OCI-LY7 (cell line): ENCODE measurements around the gene RAB3C. TPM values are rescaled to one million over a fixed set of nuclear protein-coding genes. Genes with fewer than 3 reads are reported as not detected.

Experiments used
- BruUV-seq: library from RNA; stranded (reverse); fragments of 400-500 nt; replicated peaks from 2 replicates; lab custom pipeline; 2021; lab: Mats Ljungman, UMichigan
- CTCF ChIA-PET: fragments of 300-600 bp; sonication (Branson Sonifier 250); formaldehyde crosslinking; loops from one replicate; lab custom pipeline; 2022; ENCODE audit warnings: antibody characterized with exemption; ENCODE audit not compliant: unreplicated experiment; lab: Charles Lee
- POLR2A ChIA-PET: fragments of 300-600 bp; sonication (Branson Sonifier 250); formaldehyde crosslinking; loops from one replicate; lab custom pipeline; 2022; ENCODE audit warnings: antibody characterized with exemption; lab: Charles Lee
- DNase-seq: peaks from one replicate; pipeline ENCODE4 v3.0.0-alpha.2; 2015; ENCODE audit warnings: low spot score
- H2AFZ ChIP-seq: fragments of 200-600 bp; sonication (generic), shearing (Covaris generic); 2 replicates; pipeline ENCODE4 v1.6.1; 2014; ENCODE audit warnings: mild to moderate bottlenecking, antibody characterized with exemption, low read length, moderate library complexity
- H3K27ac ChIP-seq: fragments of 200-600 bp; sonication (generic); 2 replicates; pipeline ENCODE4 v1.5.1; 2014; ENCODE audit warnings: mixed run types, low read depth, mild to moderate bottlenecking, moderate library complexity, low read length, inconsistent platforms; ENCODE audit not compliant: poor library complexity, severe bottlenecking
- H3K36me3 ChIP-seq: fragments of 200-600 bp; sonication (generic); 2 replicates; pipeline ENCODE4 v1.6.1; 2014; ENCODE audit warnings: mild to moderate bottlenecking, antibody characterized with exemption, low read length, moderate library complexity, mixed read lengths; ENCODE audit not compliant: insufficient read depth
- H3K4me1 ChIP-seq: fragments of 200-600 bp; sonication (generic); 2 replicates; pipeline ENCODE4 v1.5.1; 2014; ENCODE audit warnings: mild to moderate bottlenecking, low read length; ENCODE audit not compliant: insufficient read depth, poor library complexity, severe bottlenecking
- H3K4me2 ChIP-seq: fragments of 200-600 bp; sonication (generic); 2 replicates; pipeline ENCODE4 v1.6.1; 2014; ENCODE audit warnings: mild to moderate bottlenecking, low read length
- H3K4me3 ChIP-seq: fragments of 200-600 bp; sonication (generic); 2 replicates; pipeline ENCODE4 v1.5.1; 2014; ENCODE audit warnings: mild to moderate bottlenecking, low read depth, low read length; ENCODE audit not compliant: poor library complexity, severe bottlenecking
- H3K79me2 ChIP-seq: fragments of 200-600 bp; sonication (generic); 2 replicates; pipeline ENCODE4 v1.6.1; 2016; ENCODE audit warnings: low read depth, mild to moderate bottlenecking, low read length, moderate library complexity, mixed read lengths; ENCODE audit not compliant: insufficient read depth
- H3K9me2 ChIP-seq: fragments of 200-600 bp; sonication (generic); 2 replicates; pipeline ENCODE4 v1.6.1; 2016; ENCODE audit warnings: mild to moderate bottlenecking, low read length, mixed read lengths; ENCODE audit not compliant: insufficient read depth
- H3K9me3 ChIP-seq: fragments of 200-600 bp; sonication (generic); 2 replicates; pipeline ENCODE4 v1.6.1; 2014; ENCODE audit warnings: mild to moderate bottlenecking, mixed run types, low read length, mixed read lengths
- H4K20me1 ChIP-seq: fragments of 200-600 bp; sonication (generic); 2 replicates; pipeline ENCODE4 v1.6.1; 2014; ENCODE audit warnings: mild to moderate bottlenecking, antibody characterized with exemption, low read length, moderate library complexity, mixed read lengths; ENCODE audit not compliant: insufficient read depth
- EZH2phosphoT487 ChIP-seq: fragments of 200-600 bp; sonication (generic); IDR thresholded peaks from 2 replicates; pipeline ENCODE4 v1.6.1; 2018; ENCODE audit warnings: low read depth, borderline replicate concordance, mild to moderate bottlenecking, mixed run types, antibody characterized with exemption, low read length, moderate library complexity, mixed read lengths
- intact Hi-C: fragments of 100-400 bp; cut with micrococcal nuclease; formaldehyde crosslinking; loops from one replicate; pipeline ENCODE4 v1.10.0; 2022; ENCODE audit not compliant: unreplicated experiment
- total RNA-seq, 2 experiments: library from RNA; depleted of rRNA in 1 of 2; stranded (reverse); fragments of >200 nt in 1 of 2; shearing (Covaris generic) in 1 of 2; gene quantifications; 2 replicates each; pipeline ENCODE4 v1.2.3, GENCODE V29; 2014 to 2022
- TF ChIP-seq, protein P1 (sequence below): fragments of 200-600 bp; sonication (generic); conservative IDR thresholded peaks from 2 replicates; pipeline ENCODE4 v1.5.1; 2014; ENCODE audit warnings: mild to moderate bottlenecking, antibody characterized with exemption, low read length, moderate library complexity, mixed read lengths

The RAB3C gene
- total RNA-seq, 2 experiments from 2014 or later, result not detected

DNA sequence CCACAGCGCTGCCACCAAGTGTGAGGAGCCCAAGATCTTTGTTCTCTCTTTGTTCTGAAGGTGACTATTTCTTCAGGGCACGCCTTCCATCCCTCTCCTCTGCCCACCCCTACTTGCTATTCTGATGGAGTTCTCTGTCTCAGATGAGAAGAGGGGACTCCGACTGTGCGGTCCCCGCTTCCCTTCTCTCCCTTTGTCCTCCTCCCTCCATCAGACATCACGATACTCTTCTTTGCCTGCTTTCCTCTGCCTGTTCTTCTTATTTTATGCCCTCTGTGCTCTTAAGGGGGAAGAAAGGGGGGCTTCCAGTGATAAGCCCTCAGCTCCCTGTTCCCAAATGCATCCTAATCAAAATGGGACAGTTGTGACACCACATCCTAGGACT is 307.8 kb downstream of the RAB3C start:
- intact Hi-C loops, result loop anchor here (5.0 kb wide), 2 partner anchors 282 to 297 kb away; no protein-coding TSS in a partner anchor
- Histone ChIP-seq H2AFZ (no peak overlapping the region), H3K4me2 (no peak overlapping the region), H3K79me2 (no peaks in the 10 kb centered on the region), H3K4me1 (no peaks in the 10 kb centered on the region), H4K20me1 (no peaks in the 10 kb centered on the region), H3K27ac (no peak overlapping the region), H3K36me3 (no peaks in the 10 kb centered on the region), H3K4me3 (no peak overlapping the region), H3K9me3 (no peaks in the 10 kb centered on the region), H3K9me2 (no peaks in the 10 kb centered on the region)
- CTCF ChIA-PET, result no interaction called here
- BruUV-seq, result no TSS peak
- POLR2A ChIA-PET, result no interaction called here
- DNase-seq, result no peak
- no peak for TF ChIP-seq EZH2phosphoT487
- TF ChIP-seq, protein P1, sequence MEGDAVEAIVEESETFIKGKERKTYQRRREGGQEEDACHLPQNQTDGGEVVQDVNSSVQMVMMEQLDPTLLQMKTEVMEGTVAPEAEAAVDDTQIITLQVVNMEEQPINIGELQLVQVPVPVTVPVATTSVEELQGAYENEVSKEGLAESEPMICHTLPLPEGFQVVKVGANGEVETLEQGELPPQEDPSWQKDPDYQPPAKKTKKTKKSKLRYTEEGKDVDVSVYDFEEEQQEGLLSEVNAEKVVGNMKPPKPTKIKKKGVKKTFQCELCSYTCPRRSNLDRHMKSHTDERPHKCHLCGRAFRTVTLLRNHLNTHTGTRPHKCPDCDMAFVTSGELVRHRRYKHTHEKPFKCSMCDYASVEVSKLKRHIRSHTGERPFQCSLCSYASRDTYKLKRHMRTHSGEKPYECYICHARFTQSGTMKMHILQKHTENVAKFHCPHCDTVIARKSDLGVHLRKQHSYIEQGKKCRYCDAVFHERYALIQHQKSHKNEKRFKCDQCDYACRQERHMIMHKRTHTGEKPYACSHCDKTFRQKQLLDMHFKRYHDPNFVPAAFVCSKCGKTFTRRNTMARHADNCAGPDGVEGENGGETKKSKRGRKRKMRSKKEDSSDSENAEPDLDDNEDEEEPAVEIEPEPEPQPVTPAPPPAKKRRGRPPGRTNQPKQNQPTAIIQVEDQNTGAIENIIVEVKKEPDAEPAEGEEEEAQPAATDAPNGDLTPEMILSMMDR, result no peak

DNA sequence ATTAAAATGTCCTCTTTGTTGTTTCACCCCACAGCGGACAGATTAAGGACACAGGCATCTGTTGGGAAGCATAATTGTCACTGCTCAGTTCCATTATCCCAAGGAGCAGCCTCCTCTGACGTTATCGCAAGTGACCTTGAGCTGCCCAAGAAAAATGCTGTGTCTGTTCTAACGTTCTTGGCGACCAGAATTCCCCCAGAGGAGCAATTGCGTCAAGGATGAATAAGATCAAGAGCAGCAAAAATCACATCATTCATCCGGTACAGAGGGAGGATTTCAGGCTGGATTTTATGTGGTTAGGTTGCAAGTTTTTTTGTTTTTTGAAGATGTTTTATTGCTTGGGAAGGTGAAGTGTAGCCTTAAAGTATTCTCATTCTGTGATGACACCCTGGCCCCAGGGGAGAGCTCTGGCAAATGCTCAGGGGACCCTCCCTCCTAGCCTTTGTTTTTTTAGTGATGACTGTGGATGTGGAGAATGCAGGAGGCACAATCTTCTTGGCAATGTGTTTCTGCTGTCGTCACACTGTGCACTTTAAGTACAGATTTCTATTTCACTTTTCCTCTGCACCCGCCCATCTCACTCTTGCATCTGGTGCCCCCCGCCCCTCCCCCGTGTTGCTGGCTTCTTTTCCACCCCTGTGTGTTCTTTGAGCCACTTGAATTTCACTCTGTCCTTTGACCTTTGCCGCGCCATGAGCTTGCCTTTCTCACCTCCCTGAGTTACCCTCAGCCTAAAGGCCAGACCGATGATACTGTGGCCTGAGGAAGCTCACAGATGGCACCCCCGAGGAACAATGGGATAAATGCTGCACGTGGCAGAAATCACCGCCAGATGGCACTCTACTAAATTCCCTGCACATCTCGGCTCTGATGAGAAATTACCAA is 308.5 kb downstream of the RAB3C start:
- CTCF ChIA-PET, result no interaction called here
- Histone ChIP-seq H3K36me3 (no peaks in the 10 kb centered on the region), H3K79me2 (no peaks in the 10 kb centered on the region), H3K4me1 (no peaks in the 10 kb centered on the region), H2AFZ (no peak overlapping the region), H4K20me1 (no peaks in the 10 kb centered on the region), H3K9me3 (no peaks in the 10 kb centered on the region), H3K4me3 (no peak overlapping the region), H3K9me2 (no peaks in the 10 kb centered on the region), H3K27ac (no peak overlapping the region), H3K4me2 (no peak overlapping the region)
- intact Hi-C loops, result loop anchor here (5.0 kb wide), 2 partner anchors 281 to 296 kb away; no protein-coding TSS in a partner anchor
- peak; percentile 45 for DNase-seq
- BruUV-seq, result no TSS peak
- TF ChIP-seq, protein P1, result peak; percentile 84
- TF ChIP-seq EZH2phosphoT487, result no peak
- POLR2A ChIA-PET, result no interaction called here

DNA sequence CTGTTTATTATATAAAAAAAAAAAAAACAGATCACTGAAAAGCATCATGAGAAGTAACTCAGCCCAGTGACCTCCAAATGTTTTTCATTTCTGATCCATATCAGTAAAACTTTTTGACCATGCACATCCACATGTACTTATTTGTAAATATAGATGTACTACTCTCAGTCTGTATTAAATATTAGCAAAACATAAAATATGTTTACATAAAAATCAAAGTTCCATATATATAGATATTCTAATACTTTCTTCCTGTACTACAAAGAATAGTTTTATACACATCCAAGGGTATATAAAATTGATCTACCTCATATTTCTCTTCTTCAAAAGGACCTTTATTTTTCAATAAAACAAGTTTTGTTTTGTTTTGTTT is 309.1 kb downstream of the RAB3C start:
- no peak overlapping the region for H3K4me3 ChIP-seq
- no peaks in the 10 kb centered on the region for H3K36me3 ChIP-seq
- BruUV-seq, result no TSS peak
- ChIA-PET POLR2A (no interaction called here), CTCF (no interaction called here)
- no peak overlapping the region for H3K4me2 ChIP-seq
- H3K79me2 ChIP-seq, result no peaks in the 10 kb centered on the region
- TF ChIP-seq EZH2phosphoT487, result no peak
- TF ChIP-seq, protein P1, result peak; percentile 42; the same call in 1 of the 2 replicates
- H2AFZ ChIP-seq, result no peak overlapping the region
- H3K9me2 ChIP-seq, result no peaks in the 10 kb centered on the region
- no peaks in the 10 kb centered on the region for H4K20me1 ChIP-seq
- DNase-seq, result no peak
- no peak overlapping the region for H3K27ac ChIP-seq
- no peaks in the 10 kb centered on the region for H3K9me3 ChIP-seq
- no peaks in the 10 kb centered on the region for H3K4me1 ChIP-seq
- intact Hi-C loops, result loop anchor here (5.0 kb wide), 2 partner anchors 280 to 295 kb away; no protein-coding TSS in a partner anchor
